HG03196 (cell line): ENCODE results near the gene TMEM176A.

Source experiments
- ATAC-seq: cut with Tn5 transposase; IDR thresholded peaks from one replicate; pipeline ENCODE4 v1.9.1; 2021; ENCODE audit not compliant: unreplicated experiment

TMEM176A gene

DNA sequence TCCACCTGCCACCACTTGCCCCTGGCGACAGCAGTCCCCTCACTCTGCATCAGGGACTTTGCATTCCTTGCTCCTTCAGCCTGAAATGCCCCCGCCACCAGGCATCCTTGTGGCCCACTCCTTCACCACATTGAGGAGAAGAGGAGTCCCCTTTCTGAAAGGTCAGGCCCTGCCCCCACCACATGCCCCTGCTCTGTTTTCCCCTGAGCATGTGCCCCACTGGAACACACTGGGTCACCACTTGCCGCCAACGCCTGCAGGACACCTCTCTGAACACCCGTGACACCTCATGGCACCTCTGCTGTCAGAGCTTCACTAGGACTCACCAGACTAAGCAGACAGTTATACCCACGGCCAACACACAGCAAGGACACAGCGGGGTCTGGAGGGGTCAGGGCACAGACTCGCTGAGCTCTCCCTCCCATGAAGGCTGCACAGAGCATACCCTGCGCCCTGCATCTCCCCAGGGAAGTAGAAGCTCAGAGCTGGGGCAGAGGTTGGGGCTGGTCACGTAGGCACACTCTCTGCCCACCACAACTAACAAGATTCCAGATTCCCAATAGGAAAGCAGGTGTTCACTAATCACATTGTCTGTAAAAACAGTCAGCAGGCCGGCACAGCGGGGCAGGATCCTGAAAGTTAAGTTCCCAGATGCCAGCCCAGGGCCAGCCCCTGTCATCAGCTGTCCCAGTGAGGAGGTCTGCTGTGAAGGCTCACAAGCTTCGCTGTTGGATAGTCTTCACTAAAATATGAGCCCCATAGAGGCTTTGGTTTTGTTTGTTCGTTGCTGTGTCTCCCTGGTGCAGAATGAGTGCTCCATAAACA lies 45.9 kb downstream of the TMEM176A start:
- no peak for ATAC-seq

DNA sequence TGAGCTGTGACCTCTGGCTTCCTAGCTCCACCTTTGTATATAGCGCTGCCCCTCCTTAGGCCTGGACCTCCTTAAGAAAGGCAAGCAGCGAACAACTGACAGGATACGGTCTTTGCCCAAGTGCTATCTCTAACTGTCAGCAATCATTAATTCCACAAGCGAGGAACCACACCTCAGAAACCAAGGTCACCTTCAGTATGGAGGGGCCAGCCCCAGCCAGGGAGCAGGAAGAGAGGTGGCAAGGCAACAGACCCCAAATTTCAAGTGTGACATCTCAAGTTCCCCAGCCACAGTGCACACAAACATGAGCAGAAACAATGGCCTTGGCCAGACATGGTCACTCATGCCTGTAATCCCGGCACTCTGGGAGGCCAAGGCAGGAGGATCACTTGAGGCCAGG lies 47.0 kb downstream of the TMEM176A start:
- no peak for ATAC-seq

DNA sequence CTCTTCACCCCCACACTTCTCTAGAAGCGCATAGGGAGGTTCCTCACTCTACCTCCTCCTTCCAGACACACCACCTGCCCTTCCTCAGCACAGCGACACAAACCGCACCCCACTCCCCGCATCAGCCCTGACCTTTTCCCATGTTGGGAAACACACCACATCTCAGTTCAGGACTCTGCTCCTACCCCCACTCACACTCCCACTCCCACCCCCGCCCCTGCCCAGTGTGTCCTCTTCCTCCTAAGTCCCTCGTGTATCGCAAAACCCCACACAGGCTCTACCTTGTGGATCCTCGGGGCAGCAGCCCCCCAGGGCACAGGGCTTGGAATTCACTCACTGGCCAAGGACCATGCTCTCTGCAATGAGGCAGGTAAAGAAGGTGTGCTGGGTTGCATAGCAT lies 47.5 kb downstream of the TMEM176A start:
- no peak for ATAC-seq

- ATAC-seq, result no peak
Observed at GRCh38 chr7:150848561-150849115, 48.1 kb downstream of the TMEM176A start.

GRCh38 chr7:150849204-150849775 lies 48.7 kb downstream of the TMEM176A start:
- no peak for ATAC-seq

DNA sequence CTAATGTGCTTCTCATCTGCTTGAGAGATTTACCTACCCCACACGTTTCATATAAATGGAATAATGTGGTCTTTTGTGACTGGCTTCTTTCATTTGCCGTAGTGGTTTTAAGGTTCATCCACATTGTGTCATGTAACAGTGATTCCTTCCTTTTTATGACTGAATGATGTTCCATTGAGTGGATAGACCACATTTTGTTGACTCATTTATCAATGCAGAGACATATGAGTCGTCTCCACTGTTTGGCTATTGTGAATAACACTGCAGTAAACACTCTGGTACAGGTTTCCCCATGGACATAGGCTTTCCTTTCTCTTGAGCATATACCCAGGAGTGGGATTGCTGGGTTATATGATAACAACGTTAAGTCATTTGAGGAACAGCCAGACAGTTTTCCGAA lies 49.7 kb downstream of the TMEM176A start:
- no peak for ATAC-seq

GRCh38 chr7:150851492-150852370 lies 51.2 kb downstream of the TMEM176A start:
- no peak for ATAC-seq

DNA sequence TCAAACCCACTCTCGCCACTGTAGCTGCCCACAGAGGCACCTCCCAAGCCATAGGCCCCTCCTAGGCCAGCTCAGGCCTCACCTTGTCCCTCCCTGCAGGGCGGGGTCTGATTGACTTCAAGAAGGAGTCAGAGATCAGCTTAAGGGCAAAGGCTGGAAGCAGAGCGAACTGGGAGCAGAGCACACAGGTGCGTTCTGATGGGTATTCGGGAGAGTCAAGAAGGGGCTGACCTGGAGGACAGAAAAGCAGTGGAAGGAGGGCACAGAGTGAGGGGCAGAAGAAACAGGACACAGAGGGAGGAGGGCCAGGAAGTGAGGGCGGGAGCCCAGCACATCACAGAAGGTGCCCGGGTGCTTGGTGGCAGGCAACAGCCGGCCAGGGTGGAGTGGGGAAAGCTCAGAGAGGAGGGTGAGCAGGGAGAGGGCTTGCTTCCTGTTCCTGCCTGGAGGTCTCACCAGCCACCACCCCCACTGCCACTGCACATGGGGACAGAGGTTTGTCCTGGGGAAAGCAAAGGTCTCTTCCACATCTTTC lies 51.9 kb downstream of the TMEM176A start, which contains the start of gene AOC1:
AOC1 (plus strand) TSS at position 147 of the 535 bp plus-strand sequence. CDS start 3,954 bp downstream, outside the sequence.
- ATAC-seq, result no peak

DNA sequence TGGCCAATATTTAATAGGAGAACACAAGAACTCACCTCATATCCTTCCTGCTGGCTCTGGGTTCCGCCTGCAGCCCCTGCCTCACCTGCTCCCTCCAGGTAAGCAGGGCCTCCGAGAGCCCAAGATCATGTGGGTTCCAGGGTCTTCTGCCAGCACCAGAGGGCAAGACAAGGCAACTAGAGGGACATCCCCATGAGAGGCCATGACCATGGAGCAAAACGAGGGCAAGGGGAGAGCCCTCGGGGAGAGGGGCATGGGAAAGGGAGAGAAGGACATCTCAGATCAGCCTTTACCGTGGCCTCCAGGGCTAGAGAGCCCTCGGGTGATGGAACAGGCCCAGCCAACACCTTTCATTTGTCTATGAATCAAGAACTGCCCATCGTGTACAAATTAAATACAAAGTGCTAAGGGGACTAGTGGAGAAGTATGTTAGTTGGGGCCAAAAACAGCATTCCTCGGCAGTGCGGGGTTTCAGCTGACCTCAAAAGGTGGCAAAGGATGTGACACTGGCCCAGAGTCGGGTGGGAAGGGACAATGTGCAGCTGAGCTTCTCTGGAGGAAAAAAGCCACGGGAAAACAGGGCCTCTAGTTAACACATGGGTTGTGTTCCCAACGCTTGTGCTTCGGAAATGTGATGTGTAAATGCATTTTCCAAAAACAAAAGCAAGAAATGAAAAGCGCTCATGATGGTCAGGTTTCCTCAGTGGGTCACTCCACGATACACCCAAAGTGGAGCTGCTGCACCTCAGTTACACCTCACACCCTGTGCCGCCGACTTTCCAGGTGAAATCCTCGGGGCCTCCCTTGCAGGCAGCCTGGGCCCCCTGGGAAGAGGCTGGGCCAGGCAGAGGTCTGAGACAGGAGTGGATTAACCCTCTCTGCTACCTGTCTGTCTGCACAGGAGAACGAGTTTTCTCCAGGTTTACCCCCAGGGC lies 53.8 kb downstream of the TMEM176A start:
- no peak for ATAC-seq
